Hair follicle dermal papilla cell (primary cell): ENCODE data around the gene ASPN. TPM values are rescaled to one million over a fixed set of nuclear protein-coding genes. Genes with fewer than 3 reads are reported as not detected.

Experiments used
- small RNA-seq: library from RNA; depleted of rRNA; stranded (forward); fragments of <200 nt; gene quantifications from one replicate; pipeline ENCODE3, GENCODE V24; 2012
- total RNA-seq: library from RNA; depleted of rRNA; stranded (reverse); fragments of >200 nt; gene quantifications from 2 replicates; pipeline ENCODE4 v1.2.3, GENCODE V29; 2012

The ASPN gene
- total RNA-seq, result 38.5 and 49.8 TPM in 2 replicates

DNA sequence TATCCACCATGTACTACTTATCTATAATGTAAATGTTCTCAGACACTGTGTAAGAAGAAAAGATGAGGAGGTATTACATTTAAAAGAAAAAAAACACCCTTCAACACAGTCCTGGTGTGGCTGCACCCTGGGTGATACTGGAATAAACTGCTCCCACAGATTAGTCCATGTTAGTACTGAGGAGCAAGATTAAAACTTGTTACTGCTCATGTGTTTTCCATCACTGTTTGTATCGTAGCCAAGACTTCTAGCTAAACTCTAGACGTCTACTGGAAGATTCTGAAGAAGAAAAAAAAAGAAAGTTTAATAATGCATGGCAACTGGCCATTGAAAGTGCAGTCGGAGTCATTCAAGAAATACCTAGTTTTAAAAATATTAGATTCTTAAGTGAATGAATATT is at the start of gene ASPN:
Gene ASPN, minus strand, starts transcription at position 178 of the 400 bp plus-strand sequence.

DNA sequence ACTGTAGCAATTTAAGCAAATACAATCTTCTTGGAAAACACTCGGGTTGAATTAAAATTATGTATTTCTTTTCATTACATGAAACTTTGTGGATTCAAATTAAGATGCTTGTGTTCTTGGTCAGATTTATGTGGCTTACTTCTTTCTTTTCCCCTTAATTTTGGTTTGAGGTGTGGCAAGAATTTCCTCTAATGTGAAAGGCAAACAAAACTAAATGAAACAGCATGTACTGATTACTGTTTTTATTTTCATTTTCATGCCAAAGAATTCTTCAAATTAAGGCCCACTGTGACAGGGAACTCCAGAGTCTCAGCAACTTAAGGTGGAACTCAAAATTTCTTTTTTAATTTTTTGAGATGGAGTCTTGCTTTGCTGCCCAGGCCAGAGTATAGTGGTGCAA is 58.0 kb downstream of the ASPN start, which contains the start of gene OMD:
Gene OMD, minus strand, starts transcription at position 132 of the 400 bp plus-strand sequence. CDS start 6,913 bp downstream, outside the sequence.

Small RNAs within 50 kb of the gene (small RNA-seq; reads per million reads assigned to genes)
- not detected for gene MIR4670

Other genes starting within 250 kb of the ASPN start
- 311 and 414 TPM in 2 replicates for gene IARS1, start 188.8 kb downstream of the ASPN start, total RNA-seq
- gene NOL8, start 157.2 kb downstream of the ASPN start, total RNA-seq, result 23.0 and 25.6 TPM in 2 replicates
- 2.4 and 3.4 TPM in 2 replicates for gene CENPP, start 156.6 kb downstream of the ASPN start, total RNA-seq
- gene OGN, start 77.9 kb downstream of the ASPN start, total RNA-seq, result 2.1 and 4.1 TPM in 2 replicates
- 8.0 and 16.2 TPM in 2 replicates for gene OMD, start 58.0 kb downstream of the ASPN start, total RNA-seq
- 34.5 and 38.5 TPM in 2 replicates for gene ECM2, start 53.5 kb upstream of the ASPN start, total RNA-seq
- 10.7 and 13.8 TPM in 2 replicates for gene IPPK, start 187.6 kb upstream of the ASPN start, total RNA-seq